Upper lobe of right lung (tissue), 1 donor: ENCODE data around the gene NISCH. TPM values are rescaled to one million over a fixed set of nuclear protein-coding genes. Genes with fewer than 3 reads are reported as not detected.

Experiments used
- ATAC-seq: fragments of 200-7000 bp; cut with Tn5 transposase; one replicate; pipeline ENCODE4 v1.9.1; 2020; ENCODE audit warnings: mild to moderate bottlenecking, moderate library complexity
- DNase-seq: peaks from one replicate; pipeline ENCODE4 v3.0.0-alpha.2; 2020
- H3K27ac ChIP-seq: fragments of 200-600 bp; one replicate; pipeline ENCODE4 v1.8.0; 2022
- H3K27me3 ChIP-seq: fragments of 200-600 bp; one replicate; pipeline ENCODE4 v1.8.0; 2022; ENCODE audit warnings: mild to moderate bottlenecking
- H3K36me3 ChIP-seq: fragments of 200-600 bp; one replicate; pipeline ENCODE4 v1.8.0; 2022
- H3K4me1 ChIP-seq: fragments of 200-600 bp; one replicate; pipeline ENCODE4 v1.8.0; 2022
- H3K4me3 ChIP-seq: fragments of 200-600 bp; one replicate; pipeline ENCODE4 v1.8.0; 2022; ENCODE audit warnings: mild to moderate bottlenecking
- H3K9me3 ChIP-seq: fragments of 200-600 bp; one replicate; pipeline ENCODE4 v1.8.0; 2022
- intact Hi-C: fragments of 100-400 bp; cut with DNase I; formaldehyde crosslinking; loops from one replicate; pipeline ENCODE4 v1.11.0; 2022
- long read RNA-seq: library from polyadenylated mRNA; unstranded; transcript quantifications from one replicate; pipeline ENCODE4 v2.0.0, GENCODE V29; 2021
- total RNA-seq: library from RNA; stranded (reverse); fragmentation: NEBNext Ultra II Directional; extraction: Animal tissue kit (Norgen Biotek cat#: 25700); gene quantifications from one replicate; pipeline ENCODE4 v1.2.1, GENCODE V29; 2021
- TF ChIP-seq, protein P1 (sequence below): fragments of 200-600 bp; IDR thresholded peaks from one replicate; pipeline ENCODE4 v1.8.0; 2022; ENCODE audit warnings: antibody characterized with exemption
- donor health status: DM: no; HTN: yes; CAD: no; lungs with severe emphysema.

Gene NISCH
- 94.6 TPM for total RNA-seq
- long read RNA-seq, full-length matches to known transcripts, result 32 of 132 reads
- long read RNA-seq, partial matches to known transcripts, result 81 of 132 reads
- long read RNA-seq, other reads (novel, unspliced or antisense), result 19 of 132 reads

DNA sequence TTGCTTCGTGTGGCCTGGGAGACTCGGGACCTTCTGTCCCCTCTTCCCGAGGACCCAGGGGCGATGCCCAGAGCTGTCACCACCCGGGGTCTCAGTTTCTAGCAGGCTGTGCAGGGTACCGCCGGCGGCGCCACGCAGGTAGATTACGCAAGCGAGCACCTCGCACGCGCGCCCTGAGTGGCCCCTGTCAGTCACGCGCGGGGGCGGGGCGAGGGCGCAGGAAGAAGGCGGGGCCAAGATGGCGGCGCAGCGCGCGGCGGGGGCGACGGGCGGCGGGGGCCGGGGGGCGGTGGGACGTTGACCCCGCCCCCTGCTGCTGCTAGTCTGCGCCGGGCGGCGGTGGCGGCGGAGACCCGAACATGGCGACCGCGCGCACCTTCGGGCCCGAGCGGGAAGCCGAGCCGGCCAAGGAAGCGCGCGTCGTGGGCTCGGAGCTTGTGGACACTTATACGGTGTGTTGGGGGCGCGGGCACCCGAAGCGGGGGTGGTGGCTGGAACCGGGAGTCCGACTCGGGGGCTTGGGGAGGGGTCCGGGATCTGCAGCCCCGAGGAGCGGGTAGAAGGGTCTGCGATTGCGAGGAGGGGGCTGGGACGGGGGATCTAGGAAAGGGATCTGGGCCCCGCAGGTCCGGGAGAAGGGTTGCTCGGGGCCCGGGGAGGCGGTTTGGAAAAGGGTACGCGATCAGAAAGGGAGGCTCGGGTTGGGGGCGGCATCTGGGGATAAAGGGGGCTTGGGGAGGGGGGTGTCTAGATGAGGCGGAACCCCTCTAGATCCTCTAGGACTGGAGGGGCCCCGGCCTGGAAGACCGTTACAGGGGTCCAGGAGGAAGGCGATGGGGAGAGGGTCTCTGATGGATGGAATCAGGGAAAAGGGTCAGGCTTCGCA lies at the start of gene NISCH:
Gene NISCH (plus strand): TSS at position 322 of the 886 bp plus-strand sequence. CDS start 38 bp downstream, at position 360.
- ATAC-seq, result peak; percentile 93
- Histone ChIP-seq H3K36me3 (peaks cover 26% of the 10 kb centered on the region), H3K9me3 (no peaks in the 10 kb centered on the region), H3K4me1 (peaks cover 24% of the 10 kb centered on the region), H3K27ac (peak within 1 kb of the TSS; percentile 95), H3K4me3 (peak within 1 kb of the TSS; percentile 74), H3K27me3 (no peaks in the 10 kb centered on the region)
- TF ChIP-seq, protein P1, sequence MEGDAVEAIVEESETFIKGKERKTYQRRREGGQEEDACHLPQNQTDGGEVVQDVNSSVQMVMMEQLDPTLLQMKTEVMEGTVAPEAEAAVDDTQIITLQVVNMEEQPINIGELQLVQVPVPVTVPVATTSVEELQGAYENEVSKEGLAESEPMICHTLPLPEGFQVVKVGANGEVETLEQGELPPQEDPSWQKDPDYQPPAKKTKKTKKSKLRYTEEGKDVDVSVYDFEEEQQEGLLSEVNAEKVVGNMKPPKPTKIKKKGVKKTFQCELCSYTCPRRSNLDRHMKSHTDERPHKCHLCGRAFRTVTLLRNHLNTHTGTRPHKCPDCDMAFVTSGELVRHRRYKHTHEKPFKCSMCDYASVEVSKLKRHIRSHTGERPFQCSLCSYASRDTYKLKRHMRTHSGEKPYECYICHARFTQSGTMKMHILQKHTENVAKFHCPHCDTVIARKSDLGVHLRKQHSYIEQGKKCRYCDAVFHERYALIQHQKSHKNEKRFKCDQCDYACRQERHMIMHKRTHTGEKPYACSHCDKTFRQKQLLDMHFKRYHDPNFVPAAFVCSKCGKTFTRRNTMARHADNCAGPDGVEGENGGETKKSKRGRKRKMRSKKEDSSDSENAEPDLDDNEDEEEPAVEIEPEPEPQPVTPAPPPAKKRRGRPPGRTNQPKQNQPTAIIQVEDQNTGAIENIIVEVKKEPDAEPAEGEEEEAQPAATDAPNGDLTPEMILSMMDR, result no peak
- intact Hi-C loops, result no loop called here
- DNase-seq, result peak; percentile 96

DNA sequence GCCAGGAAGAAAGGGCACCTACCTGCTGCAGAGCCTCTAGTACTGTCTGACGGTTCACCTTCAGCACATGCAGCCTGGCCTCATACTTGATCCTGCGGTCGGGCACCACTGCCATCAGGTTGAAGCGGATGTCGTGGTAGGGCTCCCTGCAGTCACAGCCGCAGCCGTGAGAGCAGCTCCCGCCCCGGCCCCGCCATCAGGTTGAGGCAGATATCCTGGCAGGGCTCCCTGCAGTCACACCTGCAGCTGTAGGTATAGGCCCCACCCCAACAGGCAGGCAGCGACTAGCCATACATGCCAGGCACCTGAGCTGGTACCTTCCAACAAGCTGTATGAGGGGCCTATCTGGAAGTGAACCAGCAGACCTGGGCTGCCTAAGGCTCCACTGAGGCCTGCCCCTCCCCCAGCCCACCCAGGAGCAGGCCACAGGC lies 49.2 kb upstream of the NISCH start:
- intact Hi-C loops, result no loop called here
- TF ChIP-seq, protein P1, result no peak
- Histone ChIP-seq H3K4me3 (no peak overlapping the region), H3K27me3 (no peaks in the 10 kb centered on the region), H3K27ac (no peak overlapping the region), H3K36me3 (peaks cover 74% of the 10 kb centered on the region), H3K9me3 (no peaks in the 10 kb centered on the region), H3K4me1 (peaks cover 18% of the 10 kb centered on the region)
- ATAC-seq (no peak), DNase-seq (peak; percentile 53)

DNA sequence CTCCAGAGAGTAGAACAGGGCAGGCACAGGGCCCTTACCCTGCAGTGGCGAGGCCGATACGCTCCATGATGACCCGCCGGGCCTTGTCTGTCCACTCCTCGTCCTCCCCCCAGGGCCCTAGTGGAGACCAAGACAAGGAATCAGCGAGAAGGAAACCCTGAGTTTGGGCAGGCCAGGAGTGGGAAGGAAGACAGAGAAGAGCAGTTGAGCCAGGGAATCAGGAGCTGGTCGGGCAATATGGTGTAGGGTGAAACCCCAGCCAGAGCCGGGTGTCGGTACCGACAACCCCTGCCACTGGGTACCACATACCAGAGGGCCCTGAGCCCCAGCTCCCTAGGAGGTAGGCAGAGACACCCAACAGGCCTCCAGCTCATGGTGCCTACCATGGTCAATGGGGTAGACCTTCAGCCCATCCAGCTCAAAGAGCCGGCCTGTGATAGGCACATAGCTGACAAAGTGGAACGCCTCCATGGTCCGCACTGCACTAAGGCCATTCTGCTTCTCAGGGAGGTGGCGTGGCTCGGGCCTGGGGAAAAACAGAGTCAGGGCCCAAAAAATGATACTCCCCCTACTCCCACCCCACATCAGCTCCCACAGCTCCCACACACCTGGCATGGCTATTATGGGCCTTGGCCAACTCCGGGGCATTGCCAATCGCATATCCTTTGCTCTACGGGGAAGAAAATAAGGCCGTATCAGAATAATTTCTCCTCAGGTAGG lies 48.5 kb upstream of the NISCH start:
- Histone ChIP-seq H3K27ac (no peak overlapping the region), H3K4me1 (peaks cover 25% of the 10 kb centered on the region), H3K4me3 (no peak overlapping the region), H3K36me3 (peaks cover 67% of the 10 kb centered on the region), H3K27me3 (no peaks in the 10 kb centered on the region), H3K9me3 (no peaks in the 10 kb centered on the region)
- DNase-seq (peak; percentile 54), ATAC-seq (no peak)
- TF ChIP-seq, protein P1, result no peak
- intact Hi-C loops, result no loop called here

DNA sequence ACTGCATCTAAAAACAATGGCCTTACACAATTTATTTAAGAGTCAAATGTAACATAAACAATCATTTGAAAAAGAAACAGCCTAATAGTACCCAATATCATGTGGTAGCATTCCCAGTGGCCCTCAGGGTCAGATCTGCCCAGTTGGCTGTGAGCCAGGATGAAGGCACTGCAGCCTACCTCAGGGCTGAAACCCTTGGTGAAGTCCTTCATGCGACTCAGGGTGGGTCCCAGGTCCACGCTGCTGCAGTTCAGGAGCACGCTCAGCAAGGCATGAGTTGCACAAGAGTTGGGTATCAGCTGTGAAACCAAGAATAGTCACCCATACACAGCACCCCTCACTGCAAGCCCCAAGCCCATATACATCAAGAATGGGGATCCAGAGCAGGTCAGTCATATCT lies 47.6 kb upstream of the NISCH start:
- Histone ChIP-seq H3K4me3 (no peak overlapping the region), H3K36me3 (peaks cover 59% of the 10 kb centered on the region), H3K4me1 (peaks cover 33% of the 10 kb centered on the region), H3K27ac (no peak overlapping the region), H3K9me3 (no peaks in the 10 kb centered on the region), H3K27me3 (no peaks in the 10 kb centered on the region)
- TF ChIP-seq, protein P1, result no peak
- intact Hi-C loops, result no loop called here
- ATAC-seq, result no peak
- DNase-seq, result peak; percentile 42

DNA sequence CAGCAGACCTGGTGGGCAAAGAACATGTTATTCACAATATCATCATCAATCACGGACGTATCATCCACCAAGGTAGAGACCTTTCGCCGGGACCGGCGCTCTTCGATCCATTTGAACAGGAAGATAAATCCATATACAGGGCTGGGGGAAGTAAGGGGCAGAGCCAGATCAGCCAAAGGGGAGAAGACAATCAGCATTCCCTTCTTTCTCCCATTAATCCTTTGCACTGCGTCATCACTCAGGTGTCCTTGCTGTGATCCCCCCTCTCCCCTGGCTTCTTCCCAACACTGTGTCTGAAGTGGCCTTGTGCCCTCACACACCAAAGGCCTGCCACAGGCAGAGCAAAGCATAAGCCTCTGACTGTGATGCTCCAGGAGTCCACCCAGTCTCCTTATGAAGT lies 46.9 kb upstream of the NISCH start:
- ATAC-seq (no peak), DNase-seq (peak; percentile 15)
- Histone ChIP-seq H3K27ac (peak overlapping the region; percentile 98), H3K4me1 (peaks cover 34% of the 10 kb centered on the region), H3K36me3 (peaks cover 52% of the 10 kb centered on the region), H3K27me3 (no peaks in the 10 kb centered on the region), H3K4me3 (peak overlapping the region; percentile 98), H3K9me3 (no peaks in the 10 kb centered on the region)
- TF ChIP-seq, protein P1, result no peak
- intact Hi-C loops, result no loop called here
